HepG2 (cell line): ENCODE measurements around the gene ZNF582. TPM values are rescaled to one million over a fixed set of nuclear protein-coding genes. Genes with fewer than 3 reads are reported as not detected.

Experiments used
- CHCHD3 ChIP-seq: sonication (generic); formaldehyde crosslinking; IDR thresholded peaks from 2 replicates; pipeline ENCODE4 v1.8.0; 2022; ENCODE audit warnings: mild to moderate bottlenecking, missing genetic modification reagents, moderate library complexity
- FOXJ3 ChIP-seq: sonication (generic); formaldehyde crosslinking; IDR thresholded peaks from 2 replicates; pipeline ENCODE4 v1.4.0; 2020; ENCODE audit warnings: missing genetic modification reagents, mild to moderate bottlenecking, borderline replicate concordance
- GABPA ChIP-seq, 2 experiments: IDR thresholded peaks; 2 replicates each; pipeline ENCODE4 v1.6.1; 2011 to 2016; ENCODE audit warnings: low read depth in 2 of 2, low read length in 1 of 2, missing biosample characterization in 1 of 2, missing genetic modification characterization in 1 of 2
- GATAD1 ChIP-seq: IDR thresholded peaks from 2 replicates; pipeline ENCODE4 v1.6.1; 2016; ENCODE audit warnings: missing genetic modification reagents, missing compliant biosample characterization
- HCFC1 ChIP-seq: fragments of 150-350 bp; IDR thresholded peaks from 2 replicates; pipeline ENCODE4 v1.6.1; 2014; ENCODE audit warnings: low read depth, low read length
- MYC ChIP-seq: sonication (generic); formaldehyde crosslinking; IDR thresholded peaks from 2 replicates; pipeline ENCODE4 v1.9.0; 2021; ENCODE audit warnings: missing genetic modification reagents, borderline replicate concordance
- NFYC ChIP-seq: IDR thresholded peaks from 2 replicates; pipeline ENCODE4 v1.6.1; 2016; ENCODE audit warnings: missing genetic modification reagents, missing compliant biosample characterization
- NR2C2 ChIP-seq: sonication (generic); formaldehyde crosslinking; IDR thresholded peaks from 2 replicates; pipeline ENCODE4 v1.4.0; 2020; ENCODE audit warnings: missing genetic modification reagents, mild to moderate bottlenecking, moderate library complexity, borderline replicate concordance
- NR3C1 ChIP-seq: sonication (generic); formaldehyde crosslinking; IDR thresholded peaks from 2 replicates; pipeline ENCODE4 v1.4.0; 2020; ENCODE audit warnings: missing genetic modification reagents
- SALL1 ChIP-seq: sonication (generic); formaldehyde crosslinking; IDR thresholded peaks from 2 replicates; pipeline ENCODE4 v1.8.0; 2022; ENCODE audit warnings: mild to moderate bottlenecking, missing genetic modification reagents
- SALL2 ChIP-seq: sonication (generic); formaldehyde crosslinking; IDR thresholded peaks from 2 replicates; pipeline ENCODE4 v1.8.1; 2023; ENCODE audit warnings: mild to moderate bottlenecking, missing genetic modification reagents, inconsistent platforms
- SAP130 ChIP-seq: IDR thresholded peaks from 2 replicates; pipeline ENCODE4 v1.6.1; 2016; ENCODE audit warnings: low read depth
- YEATS4 ChIP-seq: sonication (generic); formaldehyde crosslinking; IDR thresholded peaks from 2 replicates; pipeline ENCODE4 v1.4.0; 2020; ENCODE audit warnings: missing genetic modification reagents, borderline replicate concordance
- ZBTB38 ChIP-seq: sonication (generic); formaldehyde crosslinking; IDR thresholded peaks from 2 replicates; pipeline ENCODE4 v1.5.1; 2020; ENCODE audit warnings: mild to moderate bottlenecking, missing genetic modification reagents
- ZBTB7B ChIP-seq: sonication (generic); formaldehyde crosslinking; IDR thresholded peaks from 2 replicates; pipeline ENCODE4 v1.4.0; 2020; ENCODE audit warnings: missing genetic modification reagents
- ZNF333 ChIP-seq: sonication (generic); formaldehyde crosslinking; IDR thresholded peaks from 2 replicates; pipeline ENCODE4 v1.4.0; 2020; ENCODE audit warnings: mild to moderate bottlenecking, missing genetic modification reagents, borderline replicate concordance
- ZNF678 ChIP-seq: sonication (generic); formaldehyde crosslinking; IDR thresholded peaks from 2 replicates; pipeline ENCODE4 v1.4.0; 2020; ENCODE audit warnings: mild to moderate bottlenecking, missing genetic modification reagents
- polyA plus RNA-seq, 8 experiments: library from polyadenylated mRNA; depleted of rRNA in 3 of 8; stranded (reverse) in 7 of 8; unstranded in 1 of 8; fragments of >200 nt; fragmentation: Illumina TruSeq in 4 of 8; extraction: Trizol in 4 of 8; gene quantifications; 2 replicates each; pipeline versions ENCODE4 v1.2.1 to v1.2.3, GENCODE V29; 2011 to 2016; ENCODE audit warnings: low read depth in 4 of 8, missing spikeins in 1 of 8, mixed read lengths in 1 of 8; ENCODE audit not compliant: insufficient read depth in 1 of 8
- total RNA-seq, 5 experiments: library from RNA; depleted of rRNA; stranded (reverse); fragments of >200 nt; fragmentation: Illumina TruSeq; extraction: Trizol; gene quantifications; 2 replicates each; pipeline ENCODE4 v1.2.3, GENCODE V29; 2016; ENCODE audit warnings: low read depth in 1 of 5
- TF ChIP-seq, protein P1 (sequence below): sonication (generic); formaldehyde crosslinking; IDR thresholded peaks from 2 replicates; pipeline ENCODE4 v1.5.1; 2020; ENCODE audit warnings: mild to moderate bottlenecking, missing genetic modification reagents
- TF ChIP-seq, protein P2 (sequence below): sonication (generic); formaldehyde crosslinking; IDR thresholded peaks from 2 replicates; pipeline ENCODE4 v1.4.0; 2020; ENCODE audit warnings: mild to moderate bottlenecking, low read depth, missing genetic modification reagents
- TF ChIP-seq, protein P3 (sequence below): sonication (generic); formaldehyde crosslinking; IDR thresholded peaks from 2 replicates; pipeline ENCODE4 v1.8.0; 2022; ENCODE audit warnings: mild to moderate bottlenecking, missing genetic modification reagents, moderate library complexity
- TF ChIP-seq, protein P4 (sequence below): sonication (generic); formaldehyde crosslinking; conservative IDR thresholded peaks from 2 replicates; pipeline ENCODE4 v1.8.0; 2022; ENCODE audit warnings: mild to moderate bottlenecking, moderate library complexity, missing genetic modification reagents

The ZNF582 gene
- total and polyA plus RNA-seq, 2 of the 13 experiments (the other 11 are each of a cell fraction or from before 2014, with no cell fraction given): 0.83 to 1.6 TPM

DNA sequence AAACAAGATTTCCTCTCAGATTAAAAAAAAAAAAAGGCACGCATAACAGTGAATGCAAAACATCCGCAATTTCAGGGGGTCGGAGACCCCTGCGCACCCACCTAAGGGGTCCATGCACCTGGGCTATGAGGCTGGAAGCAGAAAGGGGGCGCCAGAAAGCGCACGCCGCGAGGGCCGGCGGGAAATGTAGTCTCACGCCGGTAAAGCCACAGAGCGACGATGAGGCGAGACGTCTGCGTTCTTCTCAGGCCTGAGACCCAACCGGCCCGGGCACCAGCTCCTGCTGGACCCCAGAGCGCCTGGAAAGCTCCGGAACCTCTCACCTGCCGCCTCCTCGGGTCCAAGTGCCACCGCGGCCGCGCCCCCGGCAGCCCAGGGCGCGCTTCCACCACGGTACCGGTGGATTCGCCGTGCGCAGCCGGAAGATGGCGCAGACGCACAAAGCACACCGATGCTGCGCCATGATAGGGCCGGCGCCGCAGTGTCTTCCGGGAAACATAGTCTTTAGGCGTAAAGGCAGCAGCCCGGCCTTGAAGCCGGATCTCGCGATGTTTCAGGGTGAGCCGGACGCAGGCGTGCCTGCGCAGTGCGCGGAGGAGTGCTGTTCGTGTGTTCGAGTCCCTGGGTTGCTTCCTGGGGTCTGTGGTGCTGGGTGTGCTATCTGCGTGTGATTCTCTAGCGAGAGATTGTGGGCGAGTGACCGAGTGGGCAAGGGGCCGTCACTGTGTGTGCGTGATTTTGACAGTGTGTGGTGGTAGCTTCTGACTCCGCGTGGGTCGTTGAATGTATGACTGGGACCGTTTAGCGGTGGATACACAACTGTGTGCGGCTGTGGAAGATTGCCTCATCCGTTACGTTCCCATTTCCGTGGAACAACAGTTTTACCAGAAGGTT, at the start of gene ZNF582 (continued):
- peak; percentile 51; the same call in 1 of the 2 replicates for TF ChIP-seq NR2C2
- TF ChIP-seq, protein P1, sequence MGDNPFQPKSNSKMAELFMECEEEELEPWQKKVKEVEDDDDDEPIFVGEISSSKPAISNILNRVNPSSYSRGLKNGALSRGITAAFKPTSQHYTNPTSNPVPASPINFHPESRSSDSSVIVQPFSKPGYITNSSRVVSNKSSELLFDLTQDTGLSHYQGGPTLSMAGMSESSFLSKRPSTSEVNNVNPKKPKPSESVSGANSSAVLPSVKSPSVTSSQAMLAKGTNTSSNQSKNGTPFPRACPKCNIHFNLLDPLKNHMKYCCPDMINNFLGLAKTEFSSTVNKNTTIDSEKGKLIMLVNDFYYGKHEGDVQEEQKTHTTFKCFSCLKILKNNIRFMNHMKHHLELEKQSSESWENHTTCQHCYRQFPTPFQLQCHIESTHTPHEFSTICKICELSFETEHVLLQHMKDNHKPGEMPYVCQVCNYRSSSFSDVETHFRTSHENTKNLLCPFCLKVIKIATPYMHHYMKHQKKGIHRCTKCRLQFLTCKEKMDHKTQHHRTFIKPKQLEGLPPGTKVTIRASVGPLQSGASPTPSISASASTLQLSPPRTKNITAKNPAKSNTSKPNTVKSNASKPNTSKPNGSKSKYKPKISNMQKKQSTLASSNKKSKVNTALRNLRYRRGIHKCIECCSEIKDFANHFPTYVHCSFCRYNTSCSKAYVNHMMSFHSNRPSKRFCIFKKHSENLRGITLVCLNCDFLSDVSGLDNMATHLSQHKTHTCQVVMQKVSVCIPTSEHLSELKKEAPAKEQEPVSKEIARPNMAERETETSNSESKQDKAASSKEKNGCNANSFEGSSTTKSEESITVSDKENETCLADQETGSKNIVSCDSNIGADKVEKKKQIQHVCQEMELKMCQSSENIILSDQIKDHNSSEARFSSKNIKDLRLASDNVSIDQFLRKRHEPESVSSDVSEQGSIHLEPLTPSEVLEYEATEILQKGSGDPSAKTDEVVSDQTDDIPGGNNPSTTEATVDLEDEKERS (CRISPR knock-in tag): 0 out of 2 replicates have a peak, but pooled peaks have one; percentile 54
- TF ChIP-seq, protein P2, sequence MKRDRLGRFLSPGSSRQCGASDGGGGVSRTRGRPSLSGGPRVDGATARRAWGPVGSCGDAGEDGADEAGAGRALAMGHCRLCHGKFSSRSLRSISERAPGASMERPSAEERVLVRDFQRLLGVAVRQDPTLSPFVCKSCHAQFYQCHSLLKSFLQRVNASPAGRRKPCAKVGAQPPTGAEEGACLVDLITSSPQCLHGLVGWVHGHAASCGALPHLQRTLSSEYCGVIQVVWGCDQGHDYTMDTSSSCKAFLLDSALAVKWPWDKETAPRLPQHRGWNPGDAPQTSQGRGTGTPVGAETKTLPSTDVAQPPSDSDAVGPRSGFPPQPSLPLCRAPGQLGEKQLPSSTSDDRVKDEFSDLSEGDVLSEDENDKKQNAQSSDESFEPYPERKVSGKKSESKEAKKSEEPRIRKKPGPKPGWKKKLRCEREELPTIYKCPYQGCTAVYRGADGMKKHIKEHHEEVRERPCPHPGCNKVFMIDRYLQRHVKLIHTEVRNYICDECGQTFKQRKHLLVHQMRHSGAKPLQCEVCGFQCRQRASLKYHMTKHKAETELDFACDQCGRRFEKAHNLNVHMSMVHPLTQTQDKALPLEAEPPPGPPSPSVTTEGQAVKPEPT (CRISPR knock-in tag): 0 out of 2 replicates have a peak, but pooled peaks have one; percentile 64
- TF ChIP-seq CHCHD3: no peak
- TF ChIP-seq ZBTB38 (CRISPR knock-in tag): peak; percentile 69
- peak; percentile 53 for TF ChIP-seq SAP130
- TF ChIP-seq ZNF678 (CRISPR knock-in tag): 0 out of 2 replicates have a peak, but pooled peaks have one; percentile 36
- peak; percentile 23 for TF ChIP-seq SALL1 (CRISPR knock-in tag)
- peak; percentile 31 for TF ChIP-seq GABPA (IDR thresholded peaks at IDR 0.05; ENCODE audit: low read depth, low read length)
- TF ChIP-seq GABPA (CRISPR knock-in tag; IDR thresholded peaks at IDR 0.05; ENCODE audit: low read depth): peak; percentile 67
- peak; percentile 69 for TF ChIP-seq NFYC
- TF ChIP-seq, protein P3, sequence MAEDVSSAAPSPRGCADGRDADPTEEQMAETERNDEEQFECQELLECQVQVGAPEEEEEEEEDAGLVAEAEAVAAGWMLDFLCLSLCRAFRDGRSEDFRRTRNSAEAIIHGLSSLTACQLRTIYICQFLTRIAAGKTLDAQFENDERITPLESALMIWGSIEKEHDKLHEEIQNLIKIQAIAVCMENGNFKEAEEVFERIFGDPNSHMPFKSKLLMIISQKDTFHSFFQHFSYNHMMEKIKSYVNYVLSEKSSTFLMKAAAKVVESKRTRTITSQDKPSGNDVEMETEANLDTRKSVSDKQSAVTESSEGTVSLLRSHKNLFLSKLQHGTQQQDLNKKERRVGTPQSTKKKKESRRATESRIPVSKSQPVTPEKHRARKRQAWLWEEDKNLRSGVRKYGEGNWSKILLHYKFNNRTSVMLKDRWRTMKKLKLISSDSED (CRISPR knock-in tag): no peak
- TF ChIP-seq ZBTB7B (CRISPR knock-in tag): peak; percentile 93
- TF ChIP-seq HCFC1: peak; percentile 71
- peak; percentile 55; the same call in 1 of the 2 replicates for TF ChIP-seq MYC (CRISPR knock-in tag)
- TF ChIP-seq, protein P4, sequence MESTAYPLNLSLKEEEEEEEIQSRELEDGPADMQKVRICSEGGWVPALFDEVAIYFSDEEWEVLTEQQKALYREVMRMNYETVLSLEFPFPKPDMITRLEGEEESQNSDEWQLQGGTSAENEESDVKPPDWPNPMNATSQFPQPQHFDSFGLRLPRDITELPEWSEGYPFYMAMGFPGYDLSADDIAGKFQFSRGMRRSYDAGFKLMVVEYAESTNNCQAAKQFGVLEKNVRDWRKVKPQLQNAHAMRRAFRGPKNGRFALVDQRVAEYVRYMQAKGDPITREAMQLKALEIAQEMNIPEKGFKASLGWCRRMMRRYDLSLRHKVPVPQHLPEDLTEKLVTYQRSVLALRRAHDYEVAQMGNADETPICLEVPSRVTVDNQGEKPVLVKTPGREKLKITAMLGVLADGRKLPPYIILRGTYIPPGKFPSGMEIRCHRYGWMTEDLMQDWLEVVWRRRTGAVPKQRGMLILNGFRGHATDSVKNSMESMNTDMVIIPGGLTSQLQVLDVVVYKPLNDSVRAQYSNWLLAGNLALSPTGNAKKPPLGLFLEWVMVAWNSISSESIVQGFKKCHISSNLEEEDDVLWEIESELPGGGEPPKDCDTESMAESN (CRISPR knock-in tag): no peak
- TF ChIP-seq GATAD1: peak; percentile 74
- 0 out of 2 replicates have a peak, but pooled peaks have one; percentile 32 for TF ChIP-seq ZNF333 (CRISPR knock-in tag)
- no peak for TF ChIP-seq FOXJ3 (CRISPR knock-in tag)
- no peak for TF ChIP-seq NR3C1
- TF ChIP-seq YEATS4 (CRISPR knock-in tag): peak; percentile 47; the same call in 1 of the 2 replicates
- no peak for TF ChIP-seq SALL2 (CRISPR knock-in tag)
